Measurements from ENCODE around the gene PPM1H.

PPM1H gene

DNA sequence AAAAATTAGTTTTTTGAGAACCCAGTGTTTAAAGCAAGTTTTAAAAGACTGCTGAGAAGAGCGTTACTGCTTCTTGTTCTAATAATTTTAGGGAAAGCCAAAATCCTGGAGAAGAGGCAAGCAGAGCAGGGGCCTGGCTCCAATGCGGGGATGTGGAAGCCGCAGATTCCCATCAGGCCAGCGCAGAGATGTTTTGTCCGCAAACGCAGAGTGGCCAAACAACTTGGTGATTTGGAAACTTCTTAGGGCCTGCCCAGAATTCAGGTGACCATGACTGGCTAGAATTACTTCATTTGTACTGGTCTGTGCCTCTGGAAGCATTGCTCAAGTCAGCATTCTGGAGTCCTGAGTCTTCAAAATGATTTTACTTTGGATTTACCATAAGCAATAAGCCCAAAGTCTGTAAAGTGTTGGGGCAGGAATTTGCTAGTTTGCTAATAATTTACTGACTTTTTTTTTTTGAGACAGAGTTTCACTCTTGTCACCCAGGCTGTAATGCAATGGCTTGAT lies 208.4 kb downstream of the PPM1H start:
- no peak for DNase-seq

DNA sequence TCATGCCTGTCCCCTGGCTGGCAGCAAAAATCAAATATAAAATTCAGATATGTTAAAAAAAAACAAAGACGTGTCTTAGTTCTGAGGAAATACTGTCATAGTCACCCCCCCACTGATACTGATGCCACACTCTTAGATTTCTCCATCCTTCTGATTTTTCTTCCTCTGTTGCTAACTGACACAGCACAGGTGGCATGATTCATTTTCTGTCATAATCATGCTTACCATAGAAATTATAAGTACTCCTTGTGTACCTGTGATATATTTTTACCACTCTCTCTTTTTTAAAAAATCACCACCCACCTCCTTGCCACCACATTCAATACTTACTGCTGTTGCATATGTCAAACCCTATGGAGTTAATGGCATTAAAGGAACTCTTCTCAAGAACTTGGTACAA lies 209.2 kb downstream of the PPM1H start:
- DNase-seq = no peak

DNA sequence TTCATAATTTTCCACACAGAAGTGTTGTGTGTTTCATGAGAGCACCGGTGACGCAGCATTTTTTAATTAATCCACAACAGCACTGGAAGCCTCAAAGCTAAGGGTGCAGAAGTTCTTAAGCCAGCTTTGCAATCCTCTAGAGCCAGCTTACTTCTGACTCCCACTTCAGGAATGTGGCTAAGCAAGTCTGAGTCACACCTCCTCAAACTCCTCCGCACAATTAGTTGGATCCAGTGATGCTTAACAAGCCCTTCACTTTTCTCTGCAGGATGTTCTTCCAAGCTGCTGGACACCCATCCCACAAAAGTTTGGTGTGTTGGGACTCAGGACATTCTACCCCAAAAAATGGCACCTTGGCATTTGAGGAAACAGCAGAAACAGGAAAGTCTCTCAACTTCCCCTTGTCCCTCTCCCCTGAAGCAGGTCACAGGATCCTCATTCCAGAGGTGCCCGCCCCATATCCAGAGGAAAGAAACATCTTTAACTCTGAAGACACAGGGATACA lies 210.0 kb downstream of the PPM1H start:
- DNase-seq = no peak

DNA sequence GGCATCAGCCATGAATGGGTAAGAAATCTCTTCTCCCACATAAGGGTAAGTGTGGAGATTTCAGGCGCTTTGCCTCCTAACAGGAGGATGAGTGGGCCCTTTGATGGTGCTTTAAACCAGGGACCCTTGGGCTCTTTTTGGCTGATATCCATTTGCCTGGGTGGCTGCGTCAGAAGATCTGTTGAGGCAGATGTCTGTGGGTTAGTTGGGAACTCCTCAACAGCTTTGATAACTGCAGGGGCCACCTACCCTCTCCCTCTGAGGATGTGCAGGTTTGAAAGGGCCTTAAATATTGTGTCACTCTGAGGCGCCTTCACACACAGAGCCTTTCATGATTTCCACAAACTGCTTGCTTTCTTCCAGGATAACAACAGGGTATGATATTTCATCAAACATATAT lies 210.7 kb downstream of the PPM1H start:
- DNase-seq = no peak

DNA sequence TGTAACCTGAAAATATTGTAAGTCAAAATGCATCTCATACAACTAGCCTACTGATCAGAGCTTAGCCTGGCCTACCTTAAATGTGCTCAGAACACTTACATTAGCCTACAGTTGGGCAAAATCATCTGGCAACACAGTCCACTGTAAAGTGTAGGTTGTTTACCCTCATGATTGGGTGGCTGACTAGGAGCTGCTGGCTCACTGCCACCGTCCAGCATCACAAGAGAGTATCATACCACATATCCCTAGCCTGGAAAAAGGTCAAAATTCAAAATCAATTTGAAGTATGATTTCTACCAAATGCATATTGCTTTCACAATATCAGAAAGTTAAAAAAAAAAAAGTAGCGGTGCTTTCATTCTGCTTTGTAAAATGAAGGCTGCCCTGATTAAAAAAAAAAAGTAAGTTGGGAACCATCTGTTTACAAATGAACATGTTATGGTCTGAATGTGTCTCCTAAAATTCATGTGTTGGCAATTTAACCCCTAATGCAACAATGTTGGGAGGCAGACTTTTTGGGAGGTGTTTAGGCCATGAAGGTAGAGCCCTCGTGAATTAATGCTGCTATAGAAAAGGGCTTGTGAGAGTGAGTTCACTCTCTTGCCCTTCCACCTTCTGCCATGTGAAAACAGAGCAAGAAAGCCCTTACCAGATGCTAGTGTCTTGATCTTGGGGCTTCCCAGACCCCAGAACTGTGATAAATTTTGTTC lies 211.8 kb downstream of the PPM1H start:
- DNase-seq = no peak

DNA sequence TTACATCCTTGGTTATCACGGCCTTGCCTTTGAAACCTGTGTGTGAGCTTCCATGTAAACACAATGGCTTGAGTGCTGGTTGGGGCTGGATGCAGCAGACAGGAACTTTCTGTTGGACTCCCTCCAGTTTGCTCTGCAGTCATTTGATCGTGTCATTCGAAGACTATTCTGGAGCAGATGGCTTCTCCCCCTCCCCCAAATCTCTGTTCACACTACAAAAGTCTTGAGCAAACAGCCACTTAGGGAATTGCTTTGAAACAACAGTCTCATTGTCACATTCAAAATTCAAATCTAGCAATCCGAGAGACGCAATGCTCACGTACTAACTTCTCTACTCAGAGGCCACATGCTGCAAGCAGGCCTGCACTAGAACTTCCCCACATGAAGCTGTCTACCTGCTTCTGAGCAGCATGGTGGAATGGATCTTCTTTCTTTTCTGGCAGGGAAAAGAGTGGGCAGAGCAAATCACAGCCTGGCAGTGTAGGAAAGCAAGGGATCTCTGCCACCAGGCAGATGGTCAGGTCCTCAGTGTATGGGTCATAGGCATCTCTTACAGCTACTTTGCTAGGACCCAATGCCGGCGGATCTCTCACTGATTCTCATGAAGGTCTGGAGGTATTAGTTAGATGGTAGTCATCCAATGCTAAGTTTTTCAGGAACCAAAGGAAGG lies 214.2 kb downstream of the PPM1H start:
- no peak for DNase-seq

DNA sequence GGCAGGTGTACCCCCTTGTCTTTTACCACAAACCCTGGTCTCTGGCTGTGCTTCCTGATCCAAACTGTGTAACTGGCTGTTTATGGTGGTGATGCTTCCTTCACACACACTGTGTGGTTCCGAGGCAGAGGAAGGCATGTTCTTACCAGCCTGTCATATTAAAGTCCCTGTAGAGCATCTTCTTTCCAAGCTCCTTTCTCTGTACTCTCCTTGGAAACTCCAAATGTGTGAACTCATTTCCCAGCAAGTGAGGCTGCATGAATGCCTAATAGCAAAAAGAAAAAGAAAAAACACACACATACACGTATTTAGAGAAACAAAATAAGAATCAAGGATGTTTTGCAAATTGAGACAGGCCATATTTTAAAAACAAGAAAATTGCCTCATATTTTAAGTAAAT lies 214.9 kb downstream of the PPM1H start:
- DNase-seq = no peak

DNA sequence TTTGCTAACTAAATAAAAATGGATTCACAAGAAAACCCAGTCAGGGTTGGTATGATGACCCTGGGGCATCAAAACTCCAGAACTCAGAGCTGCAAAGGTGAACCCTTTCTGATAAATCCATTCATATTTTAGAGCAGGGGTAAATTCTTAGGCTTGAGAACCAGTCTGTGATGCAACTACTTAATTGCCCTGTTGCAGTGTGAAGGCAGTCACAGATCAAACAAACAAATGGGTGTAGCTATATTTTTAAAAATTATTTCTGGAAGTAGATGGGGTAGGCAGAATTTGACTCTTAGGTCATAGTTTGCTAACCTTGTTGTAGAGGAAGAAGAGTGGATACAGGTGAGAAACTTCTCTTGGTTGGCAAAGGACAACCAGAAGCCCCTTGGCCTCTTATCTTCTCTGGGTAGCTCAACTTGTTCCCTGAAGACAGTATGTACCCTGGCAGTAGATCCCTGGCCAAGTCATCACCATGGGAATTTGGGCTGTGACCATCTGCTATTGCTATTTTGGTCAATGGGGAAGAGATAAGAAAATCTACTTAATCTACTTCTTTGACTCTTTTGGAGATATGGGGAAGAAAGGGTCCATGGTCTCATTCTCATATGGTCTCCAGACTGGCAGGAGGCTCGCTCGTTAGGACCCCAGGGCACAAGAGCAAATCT lies 216.1 kb downstream of the PPM1H start:
- DNase-seq = no peak

DNA sequence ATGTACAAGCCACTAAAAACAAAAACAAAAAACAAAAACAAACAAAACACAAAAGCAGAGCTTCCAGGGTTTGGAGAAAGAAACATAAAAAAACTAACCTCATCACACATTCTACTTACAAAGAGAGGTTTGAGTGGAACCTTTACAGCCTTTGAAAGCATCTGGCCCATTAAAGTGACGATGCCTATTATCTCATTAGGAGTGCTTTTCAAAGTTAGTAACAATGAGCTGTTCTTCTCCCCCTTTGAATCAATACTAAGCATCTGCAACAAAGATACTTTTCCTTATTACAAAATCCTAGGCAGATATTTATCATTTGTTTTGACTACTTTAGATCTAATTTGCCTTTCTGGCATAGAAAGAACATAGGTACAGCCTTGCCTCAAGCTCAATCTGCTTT lies 217.3 kb downstream of the PPM1H start:
- DNase-seq = no peak

DNA sequence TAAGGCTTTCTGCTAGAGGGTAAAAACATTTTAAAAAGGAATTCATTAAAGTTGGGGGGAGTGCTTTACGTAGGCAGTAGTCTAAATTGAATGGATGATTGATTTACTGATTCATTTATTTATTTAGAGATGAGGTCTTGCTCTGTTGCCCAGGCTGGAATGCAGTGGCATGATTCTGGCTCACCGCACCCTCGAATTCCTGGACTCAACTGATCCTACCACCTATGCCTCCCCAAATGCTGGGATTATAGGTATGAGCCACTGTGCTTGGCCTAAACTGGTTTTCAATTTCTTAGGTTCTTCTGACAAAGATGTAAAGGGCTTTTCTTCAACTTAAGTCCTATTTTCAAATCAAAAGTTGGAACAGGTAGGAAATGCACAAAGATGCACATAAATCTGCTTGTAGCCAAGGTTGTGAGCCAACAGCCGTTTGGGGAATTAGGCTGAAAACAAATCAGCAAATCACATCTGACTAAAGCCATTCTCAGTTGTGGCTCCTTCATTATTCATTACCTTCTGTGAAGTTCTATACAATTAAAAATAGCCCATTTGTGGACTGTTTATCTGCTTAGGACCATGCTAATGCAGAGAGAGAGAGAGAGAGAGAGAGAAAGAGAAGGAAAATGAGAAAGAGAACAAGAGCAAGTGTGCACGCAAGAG lies 218.0 kb downstream of the PPM1H start:
- DNase-seq = no peak

DNA sequence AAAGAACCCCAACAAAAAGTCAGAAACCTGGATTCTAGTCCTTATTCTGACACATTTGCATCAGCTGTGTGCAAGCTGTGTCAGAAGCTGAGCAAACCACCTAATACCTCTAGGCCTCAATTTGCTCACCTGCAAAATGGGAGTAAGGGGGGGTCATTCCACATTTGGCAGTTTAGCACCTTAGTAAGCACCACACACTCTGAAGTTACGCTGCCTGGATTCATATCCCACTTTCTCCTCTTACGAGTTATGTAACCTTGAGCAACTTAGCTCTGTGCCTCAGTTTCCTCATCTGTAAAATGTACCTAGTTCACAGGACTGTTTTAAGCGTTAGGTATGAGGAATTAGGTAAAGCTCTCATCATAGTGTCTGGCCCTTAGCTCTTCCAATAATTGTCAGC lies 218.9 kb downstream of the PPM1H start:
- no peak for DNase-seq

DNA sequence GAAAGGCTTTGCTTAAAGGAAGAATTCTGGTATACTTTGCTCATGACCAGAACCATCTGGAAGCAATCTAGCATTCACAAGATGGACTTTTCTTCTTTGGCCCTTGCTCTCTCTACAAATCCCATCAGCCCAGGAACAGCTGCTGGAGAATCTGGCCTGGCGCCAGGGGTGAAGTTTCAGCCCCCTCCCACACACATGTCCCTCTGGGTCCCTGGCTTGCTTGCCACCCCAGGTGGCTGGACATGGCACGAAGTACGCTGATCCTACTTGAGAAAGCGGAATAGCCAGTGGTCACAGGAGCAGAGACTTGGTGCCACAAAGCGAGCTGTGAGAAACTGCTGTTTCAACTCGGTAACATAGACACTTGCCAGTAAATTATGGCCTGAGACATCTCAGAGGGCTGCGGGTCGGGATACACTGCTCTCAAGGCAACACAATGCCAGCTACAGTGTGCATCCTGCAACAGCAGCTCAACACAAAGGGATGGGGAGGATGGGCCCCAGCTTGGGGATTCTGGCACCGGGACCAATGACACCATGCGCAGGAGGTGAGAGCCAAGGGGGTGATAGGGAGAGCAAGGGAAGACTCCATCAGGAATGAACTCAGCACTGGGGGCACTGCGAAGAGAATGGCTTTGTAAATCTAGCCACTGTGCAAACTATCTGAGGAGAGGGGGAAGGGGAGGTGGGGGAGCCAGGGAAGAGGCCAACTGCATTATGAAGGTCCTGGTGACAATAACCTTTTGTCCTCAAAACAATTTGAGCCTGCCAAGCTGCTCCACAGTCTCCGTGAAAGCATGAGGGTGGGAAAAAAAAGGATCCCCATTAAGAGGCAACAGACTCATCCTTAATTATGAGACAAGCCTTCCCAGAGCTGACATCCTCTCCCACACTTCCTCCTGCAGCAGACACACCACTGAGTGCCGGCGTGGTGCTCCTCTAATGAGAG lies 219.9 kb downstream of the PPM1H start:
- DNase-seq = no peak

DNA sequence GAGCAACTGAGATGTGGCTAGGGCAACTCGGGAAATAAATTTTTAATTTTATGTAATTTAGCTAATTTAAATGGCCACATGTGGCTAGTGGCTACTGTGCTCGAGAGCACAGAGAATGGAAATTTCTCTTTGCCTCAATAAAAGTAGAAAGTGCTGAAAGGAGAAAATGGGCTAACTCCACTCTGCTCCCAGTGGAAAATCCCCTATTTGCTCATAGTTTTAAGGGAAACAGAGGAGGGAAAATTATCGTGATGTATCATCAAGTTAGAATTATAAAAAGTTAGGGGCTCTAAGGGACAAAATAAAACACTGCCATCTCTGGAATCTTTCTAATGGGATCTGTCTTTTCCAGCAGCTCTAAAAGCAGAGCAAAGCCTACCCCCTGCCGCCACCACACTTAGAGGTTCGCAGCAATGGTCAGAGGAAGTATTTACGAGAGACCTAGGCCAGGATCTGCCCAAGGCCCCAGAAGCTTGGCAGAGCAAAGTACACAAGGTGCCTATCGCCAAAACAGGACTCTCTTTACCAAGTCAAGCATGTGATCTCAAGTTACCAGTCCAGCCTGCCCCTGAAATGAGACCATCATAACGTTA lies 220.7 kb downstream of the PPM1H start:
- DNase-seq = no peak

DNA sequence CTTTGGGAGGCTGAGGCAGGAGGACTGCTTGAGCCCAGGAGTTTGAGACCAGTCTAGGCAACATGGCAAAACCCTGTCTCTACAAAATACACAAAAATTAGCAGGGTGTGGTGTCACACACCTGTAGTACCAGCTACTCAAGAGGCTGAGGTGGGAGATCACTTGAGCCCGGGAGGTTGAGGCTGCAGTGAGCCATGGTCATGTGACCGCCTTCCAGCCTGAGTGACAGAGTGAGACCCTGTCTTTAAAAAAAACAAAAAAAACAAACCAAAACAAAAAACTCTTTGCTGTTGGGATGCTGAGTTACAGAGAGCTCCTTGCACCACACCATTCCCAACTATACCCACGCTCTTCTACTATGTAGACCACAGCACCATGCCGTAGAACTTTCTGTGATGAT lies 221.2 kb downstream of the PPM1H start:
- DNase-seq = no peak

DNA sequence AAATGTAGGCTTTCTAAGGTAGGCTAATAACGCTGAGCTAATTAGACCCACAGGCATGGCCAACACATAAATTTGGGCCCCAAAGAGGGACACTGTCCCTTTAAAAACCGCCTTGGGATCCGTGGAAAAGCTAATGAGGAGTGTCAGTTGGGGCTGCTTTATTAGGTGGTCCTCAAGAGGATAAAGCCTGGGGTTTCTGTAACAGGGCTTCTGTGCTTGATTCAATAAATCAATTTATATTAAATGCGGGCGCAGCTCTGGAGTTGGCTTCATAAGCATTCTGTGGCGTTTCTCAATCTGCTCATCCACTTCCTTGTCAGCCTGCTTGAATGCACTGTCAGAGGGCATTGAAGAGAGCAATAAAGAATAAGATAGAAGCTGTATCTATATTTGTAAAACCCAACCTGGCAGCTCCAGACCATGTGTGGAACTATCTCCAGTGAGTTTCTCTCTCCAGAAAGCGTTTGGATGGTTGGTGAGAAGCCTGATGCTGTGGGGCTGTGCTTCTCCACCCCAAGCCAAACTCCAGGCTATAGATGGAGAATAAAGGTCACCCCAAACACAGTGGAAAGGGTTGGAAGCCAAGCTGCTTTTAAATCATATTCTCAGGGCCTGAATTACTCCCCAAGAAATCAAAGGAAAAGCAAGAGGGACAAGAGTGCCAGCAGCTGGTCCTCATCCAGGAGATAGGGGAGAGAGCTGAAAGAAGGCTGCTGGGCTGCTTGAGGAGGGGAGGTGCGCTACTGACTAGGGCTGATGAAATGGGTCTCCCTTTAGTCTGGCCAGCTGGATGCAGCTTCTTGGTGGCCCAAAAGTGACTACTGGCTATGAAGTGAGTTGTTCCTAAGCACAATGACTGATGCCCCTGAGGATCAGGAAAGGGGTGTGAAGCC lies 222.0 kb downstream of the PPM1H start:
- no peak for DNase-seq

DNA sequence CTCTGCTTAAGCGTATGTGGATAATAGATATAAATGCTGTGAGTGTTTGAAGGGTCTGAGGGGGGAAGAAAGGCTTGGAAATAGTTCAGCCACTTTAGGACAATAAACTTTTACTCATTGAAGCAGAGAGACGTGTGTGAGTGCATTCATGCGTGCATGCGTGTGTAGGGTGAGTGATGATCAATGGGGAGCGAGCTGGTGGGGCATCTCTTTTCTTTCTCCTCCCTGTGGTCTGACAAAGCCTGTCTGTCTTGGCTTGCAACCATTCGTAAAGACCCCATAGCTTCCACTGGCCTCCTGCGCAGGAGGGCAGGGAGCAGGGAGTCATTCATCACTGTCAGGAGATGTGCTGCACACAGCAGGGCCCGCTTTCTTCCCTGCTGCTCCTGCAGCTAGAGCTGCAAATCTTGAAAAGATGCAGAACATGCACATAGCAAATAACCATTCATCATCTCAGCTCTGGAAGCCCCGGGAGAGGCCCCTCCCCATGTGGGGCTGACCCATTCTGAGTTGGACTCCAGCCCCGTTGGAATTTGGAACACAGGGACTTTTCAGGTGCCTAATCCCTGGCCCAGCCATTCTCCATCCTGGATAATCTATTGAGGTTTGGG lies 223.2 kb downstream of the PPM1H start:
- no peak for DNase-seq

DNA sequence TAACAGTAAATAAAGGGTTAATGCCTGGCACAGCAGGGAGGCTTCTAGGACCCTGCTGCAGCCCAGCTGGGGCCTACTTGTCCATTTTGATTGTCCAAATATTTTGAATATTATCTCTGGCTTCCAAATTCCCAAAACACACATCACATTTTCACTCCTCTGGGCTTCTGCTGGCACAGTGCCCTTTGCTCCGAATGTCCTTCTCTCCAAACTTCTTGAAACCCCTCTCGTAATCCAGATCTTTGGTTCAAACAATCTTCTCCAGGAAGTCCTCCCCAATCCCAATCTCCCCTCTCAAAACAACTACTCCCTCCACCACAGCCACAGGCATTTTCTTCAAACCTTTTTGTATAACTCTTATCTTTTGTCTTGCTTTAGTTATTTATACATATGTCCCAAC lies 225.6 kb downstream of the PPM1H start:
- no peak for DNase-seq

DNA sequence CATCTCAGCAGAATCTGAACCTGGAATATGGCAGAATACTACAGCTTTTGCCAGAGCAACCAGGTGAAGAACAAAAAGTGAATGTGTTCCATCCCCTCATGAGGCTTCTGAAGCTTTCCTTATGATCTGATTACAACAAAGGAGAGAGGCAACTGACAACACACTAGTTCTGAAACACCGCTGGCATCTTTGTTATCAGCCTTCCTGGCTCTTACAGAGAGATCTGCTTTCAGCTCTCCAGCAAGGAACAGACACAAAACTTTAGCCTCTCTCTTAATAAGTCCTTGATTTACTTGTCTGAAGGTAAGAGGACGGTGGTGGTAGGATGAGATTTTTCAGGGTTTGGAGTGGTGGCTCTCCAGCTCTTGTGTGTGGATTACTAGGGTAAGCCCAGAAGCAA lies 227.0 kb downstream of the PPM1H start:
- no peak for DNase-seq

DNA sequence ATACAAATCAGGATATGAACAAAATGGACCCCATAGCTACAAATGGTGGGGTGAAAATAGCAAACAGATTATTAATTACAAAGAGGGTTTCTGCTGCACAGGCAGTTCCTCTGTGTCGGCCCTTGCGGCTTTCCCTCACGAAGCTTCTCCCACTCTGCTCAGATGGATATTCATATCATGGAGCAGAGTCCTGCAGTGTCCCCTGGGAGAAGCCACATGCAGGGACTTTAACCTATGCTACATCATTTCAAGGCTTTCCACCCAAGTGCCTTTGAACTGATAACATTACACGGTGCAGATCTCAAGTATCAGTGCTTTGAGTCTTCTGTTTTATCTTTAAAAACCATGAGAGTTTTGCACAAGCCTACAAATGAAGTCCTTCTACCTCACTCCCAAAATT lies 229.1 kb downstream of the PPM1H start:
- no peak for DNase-seq

DNA sequence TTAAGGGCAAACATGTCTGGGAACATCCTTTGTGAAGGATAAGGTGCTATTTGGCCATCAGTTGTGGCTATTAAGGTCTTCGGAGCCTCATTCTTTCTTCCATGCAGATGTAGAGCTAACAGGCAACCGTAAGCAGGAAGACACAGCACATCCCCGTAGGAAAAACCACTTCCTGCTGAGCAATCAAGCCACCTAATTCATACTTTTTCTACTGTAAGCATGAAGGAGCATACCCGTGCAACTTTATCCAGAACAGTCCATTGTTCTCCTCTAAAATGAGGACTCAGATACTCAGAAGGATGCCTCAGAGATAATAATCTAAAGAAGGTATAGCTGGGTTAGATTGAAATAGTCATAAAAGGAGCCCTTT lies 232.0 kb downstream of the PPM1H start:
- DNase-seq = no peak

All from CD4-positive, alpha-beta T cell treated with Interleukin-15 for 1 hour (primary cell).